Activated naive CD8-positive, alpha-beta T cell treated with anti-CD3 and anti-CD28 coated beads for 36 hours (primary cell): ENCODE data around the gene COX19. TPM values are rescaled to one million over a fixed set of nuclear protein-coding genes. Genes with fewer than 3 reads are reported as not detected.

ENCODE experiments used
- DNase-seq: peaks from one replicate; pipeline ENCODE4 v3.0.0; 2021
- H3K27ac Mint-ChIP-seq: one replicate; pipeline ENCODE4 v1.8.0; 2022; ENCODE audit warnings: mild to moderate bottlenecking, moderate library complexity, mixed read lengths
- H3K27me3 Mint-ChIP-seq: one replicate; pipeline ENCODE4 v1.8.0; 2022; ENCODE audit warnings: mild to moderate bottlenecking, mixed read lengths
- H3K36me3 Mint-ChIP-seq: one replicate; pipeline ENCODE4 v1.8.0; 2021; ENCODE audit warnings: mild to moderate bottlenecking, mixed read lengths
- H3K4me1 Mint-ChIP-seq: one replicate; pipeline ENCODE4 v1.8.0; 2021; ENCODE audit warnings: mixed read lengths
- H3K4me3 Mint-ChIP-seq: one replicate; pipeline ENCODE4 v1.8.0; 2022; ENCODE audit warnings: mild to moderate bottlenecking, moderate library complexity, mixed read lengths
- H3K9me3 Mint-ChIP-seq: one replicate; pipeline ENCODE4 v1.8.0; 2022; ENCODE audit warnings: mixed read lengths
- total RNA-seq, 2 experiments: library from RNA; stranded (reverse); gene quantifications; one replicate each; pipeline ENCODE4 v1.2.3, GENCODE V29; 2021

COX19 gene
- total RNA-seq, 2 experiments from 2014 or later, result 17.7 to 18.1 TPM

DNA sequence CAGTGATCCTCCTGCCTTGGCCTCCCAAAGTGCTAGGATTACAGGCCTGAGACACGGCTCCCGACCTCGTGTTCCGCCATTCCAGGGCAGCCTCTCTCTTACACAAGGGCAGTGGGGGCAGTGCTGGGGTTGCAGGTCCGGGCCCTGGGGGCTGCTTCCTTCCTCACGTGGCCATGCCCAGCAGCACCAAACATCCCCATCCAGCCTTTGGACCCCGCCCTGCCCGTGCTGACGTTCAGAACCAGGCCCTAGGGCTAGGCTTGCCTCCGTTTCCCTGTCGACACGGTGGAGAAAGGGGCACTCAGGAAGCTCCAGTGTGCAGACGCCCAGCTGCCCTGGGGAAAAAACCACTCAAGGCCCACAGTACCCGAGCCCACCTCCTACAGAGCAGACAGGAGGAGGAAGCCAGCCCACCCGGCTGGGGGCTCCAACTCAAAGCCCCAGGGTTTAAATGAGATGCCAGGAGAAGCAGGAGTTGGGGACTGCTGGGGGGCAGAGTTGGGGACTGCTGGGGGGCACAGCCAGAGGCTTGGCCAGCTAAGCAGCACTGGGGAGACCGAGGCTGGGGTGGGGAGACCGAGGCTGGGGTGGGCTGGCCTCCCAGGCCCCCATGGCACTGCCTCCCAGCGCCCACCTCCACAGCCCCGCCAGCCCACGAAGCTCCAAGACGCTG lies 56.8 kb downstream of the COX19 start:
- Mint-ChIP-seq H3K27ac (no peak overlapping the region), H3K4me3 (no peak overlapping the region), H3K4me1 (peaks cover 28% of the 10 kb centered on the region), H3K36me3 (peaks cover 21% of the 10 kb centered on the region), H3K27me3 (no peaks in the 10 kb centered on the region), H3K9me3 (no peaks in the 10 kb centered on the region)
- DNase-seq, result no peak

DNA sequence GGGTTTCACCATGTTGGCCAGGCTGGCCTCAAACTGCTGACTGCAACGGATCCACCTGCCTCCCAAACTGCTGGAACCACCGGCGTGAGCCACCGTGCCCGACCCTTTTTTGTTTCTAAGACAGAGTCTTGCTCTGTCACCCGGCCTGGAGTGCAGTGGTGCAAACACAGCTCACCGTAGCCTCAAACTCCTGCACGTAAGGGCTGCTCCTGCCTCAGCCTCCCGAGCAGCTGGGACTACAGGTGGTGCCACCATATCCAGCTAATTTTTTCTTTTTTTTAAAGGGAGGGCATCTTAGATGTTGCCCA lies 57.3 kb downstream of the COX19 start:
- Mint-ChIP-seq H3K27me3 (no peaks in the 10 kb centered on the region), H3K36me3 (peaks cover 23% of the 10 kb centered on the region), H3K4me3 (no peak overlapping the region), H3K27ac (no peak overlapping the region), H3K9me3 (no peaks in the 10 kb centered on the region), H3K4me1 (peaks cover 28% of the 10 kb centered on the region)
- DNase-seq, result no peak

DNA sequence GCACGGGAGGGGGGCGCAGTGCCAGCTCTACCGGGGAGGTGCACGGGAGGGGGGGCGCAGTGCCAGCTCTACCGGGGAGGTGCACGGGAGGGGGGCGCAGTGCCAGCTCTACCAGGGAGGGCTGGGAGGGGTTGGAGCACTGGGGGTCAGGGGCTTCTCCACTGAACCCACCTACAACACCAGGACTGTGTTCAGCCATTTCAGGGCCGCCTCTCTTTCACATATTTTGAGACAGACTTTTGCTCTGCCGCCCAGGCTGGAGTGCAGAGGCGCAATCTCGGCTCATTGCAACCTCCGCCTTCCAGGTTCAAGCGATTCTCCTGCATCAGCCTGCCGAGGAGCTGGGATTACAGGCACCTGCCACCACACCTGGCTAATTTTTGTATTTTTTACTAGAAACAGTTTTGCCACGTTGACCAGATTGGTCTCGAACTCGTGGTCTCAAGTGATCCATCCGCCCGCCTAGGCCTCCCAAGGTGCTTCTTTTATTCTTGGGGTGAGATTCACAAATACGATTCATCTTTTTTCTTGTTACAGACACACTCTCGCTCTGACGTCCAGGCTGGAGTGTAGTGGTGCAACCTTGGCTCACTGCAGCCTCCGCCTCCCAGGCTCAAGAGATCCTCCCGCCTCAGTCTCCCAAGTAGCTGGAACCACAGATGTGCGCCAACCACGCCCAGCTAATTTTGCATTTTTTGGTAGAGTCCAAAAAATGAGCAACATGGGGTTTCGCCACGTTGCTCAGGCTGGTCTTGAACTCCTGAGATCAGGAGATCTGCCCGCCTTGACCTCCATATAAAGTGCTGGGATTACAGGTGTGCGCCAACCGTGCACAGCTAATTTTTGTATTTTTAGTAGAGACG lies 57.9 kb downstream of the COX19 start:
- no peak for DNase-seq
- Mint-ChIP-seq H3K27me3 (no peaks in the 10 kb centered on the region), H3K9me3 (no peaks in the 10 kb centered on the region), H3K4me3 (no peak overlapping the region), H3K36me3 (peaks cover 22% of the 10 kb centered on the region), H3K27ac (no peak overlapping the region), H3K4me1 (peaks cover 24% of the 10 kb centered on the region)

DNA sequence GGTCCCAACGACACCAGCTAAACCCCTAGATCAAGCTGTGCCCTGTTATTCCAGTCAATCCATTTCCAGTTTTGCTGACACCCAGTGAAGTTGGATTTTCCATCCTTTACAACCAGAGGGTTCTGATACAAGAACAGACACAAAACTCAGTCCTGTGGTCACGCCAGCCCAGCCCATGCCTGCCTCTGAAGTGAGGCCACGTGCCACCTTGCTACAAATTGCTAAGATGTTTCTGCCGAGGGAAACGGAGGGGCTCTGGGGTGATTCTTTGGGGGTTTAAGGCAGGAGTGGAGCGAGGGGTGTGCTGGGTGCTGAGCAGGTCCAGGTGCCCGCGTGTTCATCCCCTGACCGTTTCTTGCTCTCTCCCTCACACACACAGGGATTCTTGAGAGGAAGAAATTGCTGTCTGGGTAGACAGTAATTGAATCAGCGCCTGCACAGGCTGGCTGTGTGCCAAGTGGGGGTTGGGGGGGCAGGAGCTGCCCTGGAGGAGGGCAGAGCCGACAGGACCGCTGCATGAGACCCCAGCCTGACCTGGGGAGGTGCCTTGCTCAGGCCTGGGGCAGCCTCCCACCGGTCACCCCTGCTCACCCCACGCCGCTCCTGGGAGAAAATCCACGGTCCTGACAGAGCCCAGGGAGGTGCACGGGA lies 58.9 kb downstream of the COX19 start:
- no peak for DNase-seq
- H3K27ac Mint-ChIP-seq, result no peak overlapping the region

More for the DNA sequence above, 58.9 kb downstream of the COX19 start:
- H3K4me3 Mint-ChIP-seq, result no peak overlapping the region
- H3K36me3 Mint-ChIP-seq, result peaks cover 21% of the 10 kb centered on the region
- peaks cover 17% of the 10 kb centered on the region for H3K4me1 Mint-ChIP-seq
- H3K27me3 Mint-ChIP-seq, result no peaks in the 10 kb centered on the region
- no peaks in the 10 kb centered on the region for H3K9me3 Mint-ChIP-seq

Other genes with a start within 250 kb of the COX19 start
- gene DNAAF5, start 248.8 kb downstream of the COX19 start, total RNA-seq, result 10 to 100 TPM; 46.8 to 48.5 TPM
- 10 to 100 TPM; 38.1 to 40.2 TPM for gene PRKAR1B, start 248.3 kb downstream of the COX19 start, total RNA-seq
- 10 to 100 TPM; 50.1 to 53.4 TPM for gene SUN1, start 143.1 kb downstream of the COX19 start, total RNA-seq
- 10 to 100 TPM; 35.2 to 39.6 TPM for gene GET4, start 99.0 kb downstream of the COX19 start, total RNA-seq
- 10 to 100 TPM; 49.9 to 56.7 TPM for gene ADAP1, start 20.9 kb downstream of the COX19 start, total RNA-seq
- not detected for gene CYP2W1, start 7.6 kb upstream of the COX19 start, total RNA-seq
- gene GPR146, start 69.0 kb upstream of the COX19 start, total RNA-seq, result 1 to 10 TPM; 2.4 to 2.8 TPM
- under 1 TPM; 0.14 to 0.37 TPM for gene GPER1, start 112.6 kb upstream of the COX19 start, total RNA-seq
- gene ZFAND2A, start 184.6 kb upstream of the COX19 start, total RNA-seq, result 10 to 100 TPM; 22.0 to 23.6 TPM